Nephron progenitor cell (in vitro differentiated cells): ENCODE data around the gene BRPF3.
A peak's percentile ranks its signal among the peaks of the same experiment; 100 is the strongest.

Experiments used
- DNase-seq: peaks from one replicate; pipeline ENCODE4 v3.0.0; 2021
- H3K27ac Mint-ChIP-seq: 2 replicates; pipeline ENCODE4 v1.8.0; 2021; ENCODE audit warnings: mild to moderate bottlenecking, moderate library complexity, mixed read lengths
- H3K27me3 Mint-ChIP-seq: 2 replicates; pipeline ENCODE4 v1.8.0; 2021; ENCODE audit warnings: mild to moderate bottlenecking, low read depth, mixed read lengths; ENCODE audit not compliant: poor library complexity
- H3K36me3 Mint-ChIP-seq: 2 replicates; pipeline ENCODE4 v1.8.0; 2021; ENCODE audit warnings: low read depth, mixed read lengths
- H3K4me1 Mint-ChIP-seq: 2 replicates; pipeline ENCODE4 v1.8.0; 2021; ENCODE audit warnings: mixed read lengths
- H3K4me3 Mint-ChIP-seq: 2 replicates; pipeline ENCODE4 v1.8.0; 2021; ENCODE audit warnings: mild to moderate bottlenecking, moderate library complexity, mixed read lengths
- H3K9me3 Mint-ChIP-seq: 2 replicates; pipeline ENCODE4 v1.8.0; 2021; ENCODE audit warnings: mild to moderate bottlenecking, moderate library complexity, mixed read lengths
- TF ChIP-seq, protein P1 (sequence below): fragments of 200-600 bp; sonication (generic); IDR thresholded peaks from 2 replicates; pipeline ENCODE4 v1.5.0; 2021; ENCODE audit warnings: antibody characterized with exemption

Gene BRPF3

DNA sequence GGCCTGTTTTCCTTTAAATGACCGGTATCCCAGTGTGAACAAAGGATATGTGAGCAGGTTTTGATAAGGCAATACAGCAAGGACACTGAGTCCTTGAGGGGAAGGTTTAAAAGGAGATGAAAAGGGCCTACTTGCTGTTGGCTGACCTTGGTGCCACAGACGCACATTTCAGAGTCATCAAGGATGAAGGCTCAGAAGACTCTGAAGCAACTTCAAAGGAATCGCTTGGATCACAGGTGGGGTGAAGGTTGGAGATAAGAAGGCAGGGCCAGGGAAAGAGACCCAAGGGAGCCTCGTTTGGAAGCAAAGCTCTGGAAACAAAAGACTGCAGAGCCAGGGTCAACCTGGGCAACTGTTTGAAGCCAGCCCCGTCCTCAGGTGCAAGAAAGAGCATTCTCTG, 43.2 kb downstream of the BRPF3 start:
- no peaks in the 10 kb centered on the region for H3K9me3 Mint-ChIP-seq
- H3K27ac Mint-ChIP-seq = no peak overlapping the region
- TF ChIP-seq, protein P1, sequence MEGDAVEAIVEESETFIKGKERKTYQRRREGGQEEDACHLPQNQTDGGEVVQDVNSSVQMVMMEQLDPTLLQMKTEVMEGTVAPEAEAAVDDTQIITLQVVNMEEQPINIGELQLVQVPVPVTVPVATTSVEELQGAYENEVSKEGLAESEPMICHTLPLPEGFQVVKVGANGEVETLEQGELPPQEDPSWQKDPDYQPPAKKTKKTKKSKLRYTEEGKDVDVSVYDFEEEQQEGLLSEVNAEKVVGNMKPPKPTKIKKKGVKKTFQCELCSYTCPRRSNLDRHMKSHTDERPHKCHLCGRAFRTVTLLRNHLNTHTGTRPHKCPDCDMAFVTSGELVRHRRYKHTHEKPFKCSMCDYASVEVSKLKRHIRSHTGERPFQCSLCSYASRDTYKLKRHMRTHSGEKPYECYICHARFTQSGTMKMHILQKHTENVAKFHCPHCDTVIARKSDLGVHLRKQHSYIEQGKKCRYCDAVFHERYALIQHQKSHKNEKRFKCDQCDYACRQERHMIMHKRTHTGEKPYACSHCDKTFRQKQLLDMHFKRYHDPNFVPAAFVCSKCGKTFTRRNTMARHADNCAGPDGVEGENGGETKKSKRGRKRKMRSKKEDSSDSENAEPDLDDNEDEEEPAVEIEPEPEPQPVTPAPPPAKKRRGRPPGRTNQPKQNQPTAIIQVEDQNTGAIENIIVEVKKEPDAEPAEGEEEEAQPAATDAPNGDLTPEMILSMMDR = no peak
- peaks cover 4% of the 10 kb centered on the region for H3K27me3 Mint-ChIP-seq
- DNase-seq = no peak
- H3K4me3 Mint-ChIP-seq = no peak overlapping the region
- no peaks in the 10 kb centered on the region for H3K36me3 Mint-ChIP-seq
- H3K4me1 Mint-ChIP-seq = peaks cover 32% of the 10 kb centered on the region

DNA sequence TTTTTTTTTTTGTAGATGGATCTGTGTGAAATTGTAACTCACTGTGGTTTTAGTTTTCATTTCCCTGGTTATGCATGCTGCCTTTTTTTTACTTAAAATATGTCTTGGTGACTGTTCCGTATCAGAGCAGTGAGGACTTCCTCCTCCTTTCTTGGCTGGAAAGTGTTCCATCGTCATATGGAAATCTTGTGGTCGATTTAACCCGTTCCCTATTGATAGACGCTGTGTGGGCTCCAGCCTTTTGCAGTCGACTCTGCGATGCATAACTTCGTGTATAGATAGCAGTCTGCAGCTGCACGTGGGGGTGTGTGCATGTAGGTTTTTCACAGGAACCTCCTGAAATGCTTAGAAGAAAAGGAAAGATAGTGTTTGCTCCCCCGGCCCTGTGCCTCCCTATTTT, 45.2 kb downstream of the BRPF3 start:
- Mint-ChIP-seq H3K36me3 (no peaks in the 10 kb centered on the region), H3K4me3 (no peak overlapping the region), H3K27me3 (peaks cover 4% of the 10 kb centered on the region), H3K27ac (no peak overlapping the region), H3K9me3 (no peaks in the 10 kb centered on the region), H3K4me1 (peaks cover 51% of the 10 kb centered on the region)
- no peak for DNase-seq
- TF ChIP-seq, protein P1 = no peak

DNA sequence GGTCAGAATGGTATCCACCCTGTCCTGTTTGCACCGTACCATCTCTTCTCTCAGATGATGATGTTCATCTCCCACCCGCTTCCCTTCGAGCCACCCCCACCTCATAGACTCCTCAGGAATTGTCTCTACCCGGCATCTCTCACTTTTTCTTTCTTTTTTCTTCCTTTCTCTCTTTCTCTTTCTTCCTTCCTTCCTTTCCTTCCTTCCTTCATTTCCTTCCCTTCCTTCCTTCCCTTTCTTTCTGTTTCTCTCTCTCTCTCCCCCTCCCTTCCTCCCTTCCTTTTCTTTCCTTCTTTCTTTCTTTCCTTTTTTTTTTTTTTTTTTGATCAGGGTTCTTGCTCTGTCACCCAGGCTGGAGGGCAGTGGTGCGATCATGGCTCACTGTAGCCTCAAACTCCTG, 45.6 kb downstream of the BRPF3 start:
- H3K27me3 Mint-ChIP-seq = peaks cover 4% of the 10 kb centered on the region
- no peak for DNase-seq
- peaks cover 55% of the 10 kb centered on the region for H3K4me1 Mint-ChIP-seq
- no peaks in the 10 kb centered on the region for H3K36me3 Mint-ChIP-seq
- H3K9me3 Mint-ChIP-seq = no peaks in the 10 kb centered on the region
- H3K27ac Mint-ChIP-seq = no peak overlapping the region
- no peak overlapping the region for H3K4me3 Mint-ChIP-seq
- TF ChIP-seq, protein P1 = no peak

DNA sequence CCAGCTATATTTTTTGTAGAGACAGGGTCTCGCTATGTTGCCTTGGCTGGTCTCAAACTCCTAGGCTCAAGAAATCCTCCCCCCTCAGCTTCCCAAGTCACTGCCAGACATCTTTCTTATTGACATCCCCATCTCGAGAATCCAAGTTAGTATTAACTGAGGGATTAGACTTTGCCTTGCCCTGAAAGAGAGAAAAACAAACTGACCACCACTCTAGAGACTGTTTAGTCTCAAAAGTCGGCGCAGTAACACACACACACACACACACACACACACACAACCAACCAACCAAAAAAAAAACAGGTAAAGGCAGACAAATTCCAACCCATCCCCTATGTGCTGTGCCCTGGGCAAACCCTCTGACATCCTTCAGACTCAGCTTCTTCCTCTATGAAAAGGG, 46.1 kb downstream of the BRPF3 start:
- H3K9me3 Mint-ChIP-seq = no peaks in the 10 kb centered on the region
- H3K27ac Mint-ChIP-seq = no peak overlapping the region
- peaks cover 4% of the 10 kb centered on the region for H3K27me3 Mint-ChIP-seq
- TF ChIP-seq, protein P1 = no peak
- H3K4me3 Mint-ChIP-seq = no peak overlapping the region
- no peaks in the 10 kb centered on the region for H3K36me3 Mint-ChIP-seq
- no peak for DNase-seq
- peaks cover 60% of the 10 kb centered on the region for H3K4me1 Mint-ChIP-seq

DNA sequence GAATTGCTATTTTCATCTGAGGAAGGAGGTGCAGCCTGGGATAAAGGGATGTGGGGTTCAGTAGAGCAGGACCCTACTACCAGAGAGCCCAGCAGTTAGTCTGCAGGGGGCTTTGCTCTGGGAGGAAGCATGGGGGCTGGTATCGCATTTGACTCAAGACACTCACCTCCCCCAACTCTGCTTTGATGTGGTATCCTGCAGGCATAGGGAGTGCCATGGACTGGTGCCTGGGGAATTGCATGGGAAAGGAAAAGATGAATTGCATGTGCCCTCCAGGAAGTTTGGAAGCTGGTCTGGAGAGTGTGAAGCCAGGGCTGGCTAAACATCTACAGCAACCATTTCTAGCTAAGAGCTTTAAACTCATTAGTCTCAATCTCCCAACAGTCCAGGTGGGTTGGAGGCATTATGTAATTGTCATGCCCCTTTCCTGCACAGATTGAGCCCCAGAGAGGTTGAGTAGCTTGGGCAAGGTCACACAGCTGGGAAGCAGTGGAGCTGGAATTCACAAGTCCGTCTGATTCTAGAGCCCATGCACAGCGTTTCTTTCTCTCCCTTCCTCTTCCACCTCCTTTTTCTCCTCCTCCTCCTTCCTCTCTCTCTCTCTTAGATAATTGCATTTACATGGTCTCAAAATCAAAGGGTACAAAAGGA, 47.1 kb downstream of the BRPF3 start:
- TF ChIP-seq, protein P1 = no peak
- H3K9me3 Mint-ChIP-seq = no peaks in the 10 kb centered on the region

DNA sequence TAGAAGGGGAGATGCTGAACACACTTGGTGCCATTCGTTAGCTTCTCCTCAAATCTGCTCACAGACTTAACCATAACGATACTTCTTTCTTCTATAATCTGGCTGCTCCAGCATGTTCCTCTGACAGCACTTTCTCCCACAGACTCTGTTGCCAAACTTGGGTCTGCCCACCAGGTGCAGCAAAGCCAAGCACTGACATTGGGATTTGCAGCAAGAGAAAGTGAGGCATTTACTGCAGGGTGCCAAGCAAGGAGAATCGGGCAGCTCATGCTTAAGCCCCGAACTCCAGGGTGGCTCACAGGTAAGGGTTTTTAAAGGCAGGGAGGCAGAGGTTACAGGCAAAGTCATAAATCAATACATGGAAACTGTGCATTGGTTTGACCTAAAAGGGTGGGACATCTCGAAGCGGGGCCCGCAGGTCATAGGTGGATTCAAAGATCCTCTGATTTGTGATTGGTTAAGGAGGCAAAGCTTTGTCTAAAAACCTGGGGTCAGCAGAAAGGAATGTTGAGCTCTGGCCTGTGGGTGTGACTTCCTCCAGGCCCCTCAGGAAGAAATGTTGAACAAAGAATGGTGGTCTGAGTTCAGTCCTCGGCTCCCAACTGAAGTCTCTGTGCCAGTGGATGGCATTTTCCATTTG, 48.2 kb downstream of the BRPF3 start:
- no peaks in the 10 kb centered on the region for H3K9me3 Mint-ChIP-seq
- TF ChIP-seq, protein P1 = no peak
- no peaks in the 10 kb centered on the region for H3K36me3 Mint-ChIP-seq
- no peak overlapping the region for H3K4me3 Mint-ChIP-seq
- peaks cover 4% of the 10 kb centered on the region for H3K27me3 Mint-ChIP-seq
- H3K27ac Mint-ChIP-seq = peak overlapping the region; percentile 88
- peak; percentile 44 for DNase-seq
- H3K4me1 Mint-ChIP-seq = peaks cover 60% of the 10 kb centered on the region

More for the DNA sequence above, 47.1 kb downstream of the BRPF3 start:
- Mint-ChIP-seq H3K27ac (no peak overlapping the region), H3K4me3 (no peak overlapping the region), H3K27me3 (peaks cover 4% of the 10 kb centered on the region), H3K36me3 (no peaks in the 10 kb centered on the region), H3K4me1 (peaks cover 60% of the 10 kb centered on the region)
- no peak for DNase-seq
